ENCODE data around the gene MVP.

GRCh38 chr16:29844575-29845331, 24.5 kb downstream of the MVP start:
- TF ChIP-seq, protein P1, sequence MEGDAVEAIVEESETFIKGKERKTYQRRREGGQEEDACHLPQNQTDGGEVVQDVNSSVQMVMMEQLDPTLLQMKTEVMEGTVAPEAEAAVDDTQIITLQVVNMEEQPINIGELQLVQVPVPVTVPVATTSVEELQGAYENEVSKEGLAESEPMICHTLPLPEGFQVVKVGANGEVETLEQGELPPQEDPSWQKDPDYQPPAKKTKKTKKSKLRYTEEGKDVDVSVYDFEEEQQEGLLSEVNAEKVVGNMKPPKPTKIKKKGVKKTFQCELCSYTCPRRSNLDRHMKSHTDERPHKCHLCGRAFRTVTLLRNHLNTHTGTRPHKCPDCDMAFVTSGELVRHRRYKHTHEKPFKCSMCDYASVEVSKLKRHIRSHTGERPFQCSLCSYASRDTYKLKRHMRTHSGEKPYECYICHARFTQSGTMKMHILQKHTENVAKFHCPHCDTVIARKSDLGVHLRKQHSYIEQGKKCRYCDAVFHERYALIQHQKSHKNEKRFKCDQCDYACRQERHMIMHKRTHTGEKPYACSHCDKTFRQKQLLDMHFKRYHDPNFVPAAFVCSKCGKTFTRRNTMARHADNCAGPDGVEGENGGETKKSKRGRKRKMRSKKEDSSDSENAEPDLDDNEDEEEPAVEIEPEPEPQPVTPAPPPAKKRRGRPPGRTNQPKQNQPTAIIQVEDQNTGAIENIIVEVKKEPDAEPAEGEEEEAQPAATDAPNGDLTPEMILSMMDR (IDR thresholded peaks at IDR 0.05), result no peak
- no peak for TF ChIP-seq POLR2A (IDR thresholded peaks at IDR 0.05)
